ENCODE measurements around the gene C5orf63.

GRCh38 chr5:127077366-127077765, 4.1 kb upstream of the C5orf63 start:
- TF ChIP-seq EP300 (IDR thresholded peaks at IDR 0.05) (no peak), POLR2A (IDR thresholded peaks at IDR 0.05) (no peak)
- TF ChIP-seq, protein P1, sequence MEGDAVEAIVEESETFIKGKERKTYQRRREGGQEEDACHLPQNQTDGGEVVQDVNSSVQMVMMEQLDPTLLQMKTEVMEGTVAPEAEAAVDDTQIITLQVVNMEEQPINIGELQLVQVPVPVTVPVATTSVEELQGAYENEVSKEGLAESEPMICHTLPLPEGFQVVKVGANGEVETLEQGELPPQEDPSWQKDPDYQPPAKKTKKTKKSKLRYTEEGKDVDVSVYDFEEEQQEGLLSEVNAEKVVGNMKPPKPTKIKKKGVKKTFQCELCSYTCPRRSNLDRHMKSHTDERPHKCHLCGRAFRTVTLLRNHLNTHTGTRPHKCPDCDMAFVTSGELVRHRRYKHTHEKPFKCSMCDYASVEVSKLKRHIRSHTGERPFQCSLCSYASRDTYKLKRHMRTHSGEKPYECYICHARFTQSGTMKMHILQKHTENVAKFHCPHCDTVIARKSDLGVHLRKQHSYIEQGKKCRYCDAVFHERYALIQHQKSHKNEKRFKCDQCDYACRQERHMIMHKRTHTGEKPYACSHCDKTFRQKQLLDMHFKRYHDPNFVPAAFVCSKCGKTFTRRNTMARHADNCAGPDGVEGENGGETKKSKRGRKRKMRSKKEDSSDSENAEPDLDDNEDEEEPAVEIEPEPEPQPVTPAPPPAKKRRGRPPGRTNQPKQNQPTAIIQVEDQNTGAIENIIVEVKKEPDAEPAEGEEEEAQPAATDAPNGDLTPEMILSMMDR (IDR thresholded peaks at IDR 0.05): no peak
